GM18508 (cell line): ENCODE data around the gene ABCG1.

Source experiments
- ATAC-seq: cut with Tn5 transposase; IDR thresholded peaks from one replicate; pipeline ENCODE4 v1.9.1; 2021; ENCODE audit warnings: moderate number of reproducible peaks; ENCODE audit not compliant: insufficient read depth, unreplicated experiment

Gene ABCG1

GRCh38 chr21:42248241-42248640 lies 29.3 kb downstream of the ABCG1 start:
- no peak for ATAC-seq

- no peak for ATAC-seq
These were observed 30.1 kb downstream of the ABCG1 start for GRCh38 chr21:42248783-42249597.

GRCh38 chr21:42250422-42251403 lies 31.8 kb downstream of the ABCG1 start:
- no peak for ATAC-seq

DNA sequence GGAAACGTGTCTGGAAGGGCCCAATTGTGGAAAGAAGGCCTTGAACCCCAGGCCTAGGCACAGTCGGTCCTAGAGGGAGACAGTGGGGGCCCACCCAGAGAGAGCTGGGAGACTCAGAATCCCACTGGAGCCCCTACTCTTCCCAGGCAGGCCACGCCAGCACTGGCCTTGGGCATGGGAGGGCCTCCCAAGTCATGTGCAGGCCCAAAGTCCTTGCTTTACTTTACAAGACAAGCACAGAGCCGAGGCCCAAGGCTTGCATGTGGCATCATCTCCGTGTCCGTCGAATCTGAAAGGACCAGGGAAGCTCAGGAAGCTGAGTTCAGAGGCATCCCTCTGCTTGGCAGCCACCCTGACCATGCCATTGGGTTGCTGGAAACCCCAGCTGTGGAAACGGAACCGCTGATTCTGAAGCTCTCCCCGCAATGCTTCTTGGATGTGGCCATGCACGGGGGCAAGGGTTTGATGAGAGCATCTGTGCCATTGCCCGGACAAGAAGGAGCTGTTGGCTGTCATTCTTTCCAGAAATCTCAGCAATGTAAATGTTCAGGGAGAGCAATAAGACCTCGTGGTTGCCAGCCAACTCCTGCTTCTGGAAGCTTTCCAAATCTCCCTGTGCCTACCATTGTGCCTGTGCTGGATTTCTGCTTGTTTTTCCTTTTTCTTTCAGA lies 32.8 kb downstream of the ABCG1 start:
- no peak for ATAC-seq

DNA sequence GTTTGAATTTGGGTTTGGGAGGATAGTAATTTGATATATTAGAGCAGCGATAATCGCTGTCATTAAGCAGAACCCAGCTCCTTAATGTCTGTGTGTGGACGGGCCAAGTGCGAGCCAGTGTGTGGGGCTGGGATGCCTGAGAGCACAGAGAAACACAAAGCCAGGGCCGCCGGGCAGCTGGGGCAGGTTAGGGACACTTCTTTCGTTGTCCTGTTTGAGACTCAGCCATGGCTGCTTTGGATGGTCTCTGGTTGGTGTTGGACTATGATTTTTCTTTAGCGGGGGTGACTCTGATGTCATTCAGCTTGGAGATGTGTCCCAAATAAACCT lies 33.4 kb downstream of the ABCG1 start:
- ATAC-seq = no peak

DNA sequence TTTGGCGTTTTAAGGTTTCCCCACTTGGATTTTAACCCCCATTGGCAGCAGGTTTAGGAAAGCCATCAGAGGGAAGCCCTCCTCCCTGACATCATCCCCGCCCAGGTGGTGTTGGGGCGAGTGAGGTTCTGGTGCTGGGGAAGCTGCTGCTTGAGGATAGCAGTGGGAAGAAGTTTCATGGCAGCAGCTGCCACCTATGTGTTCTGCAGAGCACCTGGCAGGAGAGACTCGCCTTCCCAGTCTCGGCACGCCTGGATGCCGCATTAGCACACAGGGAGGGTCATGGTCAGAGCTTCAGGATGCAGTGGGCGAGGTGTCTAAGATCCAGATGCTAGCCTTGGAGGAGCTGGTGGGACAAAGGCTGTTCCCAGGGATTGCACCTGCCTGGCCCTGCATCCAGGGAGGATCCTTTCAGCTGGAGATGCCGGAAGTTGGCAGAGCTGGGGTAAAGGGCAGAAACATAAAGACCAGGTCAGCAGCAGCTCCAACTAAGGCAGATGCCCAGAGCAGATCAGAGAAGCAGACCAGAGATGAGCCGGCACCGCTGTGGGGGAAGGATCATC lies 33.9 kb downstream of the ABCG1 start:
- ATAC-seq = no peak

DNA sequence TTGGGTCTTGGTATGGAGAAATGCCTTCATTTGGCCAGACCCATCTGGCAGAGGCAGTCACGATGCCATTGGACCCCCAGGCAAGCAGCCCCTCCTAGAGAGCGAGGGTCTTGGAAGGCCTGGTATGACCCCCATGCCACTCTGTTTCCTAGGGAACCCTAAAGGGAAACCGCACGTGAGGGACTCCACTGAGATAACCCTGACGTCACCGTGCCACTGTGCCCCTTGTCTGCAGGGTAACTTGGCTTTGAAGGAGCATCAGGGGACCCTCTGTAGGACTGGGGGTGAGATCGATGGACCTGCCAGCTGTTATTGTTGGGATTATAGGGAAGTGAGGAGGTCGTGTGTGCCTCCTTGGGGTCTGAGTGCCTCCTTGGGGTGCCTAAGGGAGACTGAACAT lies 34.5 kb downstream of the ABCG1 start:
- no peak for ATAC-seq

- no peak for ATAC-seq
These were observed 35.1 kb downstream of the ABCG1 start for GRCh38 chr21:42254083-42254482.

DNA sequence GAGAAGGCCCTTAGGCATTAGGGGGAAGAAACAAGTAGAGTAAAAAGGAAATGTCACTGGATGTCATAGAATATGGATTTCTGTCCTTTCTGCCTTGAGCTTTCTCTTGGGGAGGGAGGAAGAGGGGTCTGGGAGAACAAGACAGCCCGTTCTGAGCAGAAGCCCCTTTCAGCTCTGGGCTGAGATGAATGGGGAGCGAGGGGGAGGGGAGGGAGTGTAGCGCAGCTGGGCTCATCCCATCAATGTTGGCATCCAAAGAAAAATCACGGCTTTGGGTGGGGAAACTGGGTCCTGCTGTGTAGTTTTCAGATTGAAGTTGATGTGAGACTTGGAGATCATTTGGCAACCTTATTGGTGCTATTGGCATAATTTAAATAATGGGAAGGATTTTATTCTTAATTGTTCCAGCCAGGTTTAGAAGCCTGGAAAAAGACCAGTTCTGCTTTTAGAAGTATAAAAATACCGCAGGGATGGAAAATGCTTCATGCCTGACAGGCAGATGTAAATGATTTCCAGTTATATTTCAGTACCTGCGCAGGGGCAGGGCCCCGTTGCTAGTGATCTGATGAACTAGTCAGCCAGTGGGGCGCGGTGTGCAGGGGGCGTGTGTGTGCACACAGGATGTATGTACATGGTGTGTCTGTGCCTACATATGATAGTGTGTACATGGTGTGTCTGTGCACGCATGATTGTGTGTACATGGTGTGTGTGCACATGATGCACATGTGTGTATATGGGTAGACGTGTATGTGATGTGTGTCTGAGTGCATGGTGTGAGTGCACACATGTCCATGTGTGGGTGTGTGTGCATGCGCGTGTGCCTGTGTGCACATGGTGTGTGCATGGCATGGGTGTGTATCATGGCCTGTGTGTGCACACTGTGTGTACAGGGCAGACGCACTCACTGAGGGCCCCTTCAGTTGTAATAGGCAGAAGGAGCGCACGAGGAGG lies 36.0 kb downstream of the ABCG1 start:
- no peak for ATAC-seq

GRCh38 chr21:42255825-42256224 lies 36.9 kb downstream of the ABCG1 start:
- no peak for ATAC-seq

GRCh38 chr21:42256316-42256715 lies 37.4 kb downstream of the ABCG1 start:
- ATAC-seq = no peak

GRCh38 chr21:42257091-42257765 lies 38.3 kb downstream of the ABCG1 start:
- no peak for ATAC-seq

GRCh38 chr21:42258150-42258884 lies 39.4 kb downstream of the ABCG1 start:
- ATAC-seq = no peak

- ATAC-seq = no peak
These were observed 40.0 kb downstream of the ABCG1 start for GRCh38 chr21:42258885-42259407.

- ATAC-seq = no peak
These were observed 41.2 kb downstream of the ABCG1 start for GRCh38 chr21:42260121-42260520.

DNA sequence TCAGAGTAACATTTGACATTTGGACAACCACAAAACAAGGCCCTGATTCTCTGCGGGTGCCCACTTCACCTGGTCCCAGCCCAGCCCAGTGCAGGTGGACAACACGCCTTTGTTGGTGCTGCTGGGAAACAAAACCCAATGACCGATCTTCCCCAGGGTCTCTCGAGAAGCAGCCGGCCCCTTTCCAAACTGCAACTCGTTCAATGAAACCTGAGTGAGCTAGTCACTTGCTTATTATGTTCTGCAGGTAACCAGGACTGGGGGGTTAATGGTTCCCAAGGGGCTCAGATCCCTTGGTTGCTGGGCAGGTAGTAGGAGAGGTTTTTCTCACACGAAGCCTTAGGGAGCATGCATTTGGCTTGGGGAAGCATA lies 42.9 kb downstream of the ABCG1 start:
- ATAC-seq = no peak

DNA sequence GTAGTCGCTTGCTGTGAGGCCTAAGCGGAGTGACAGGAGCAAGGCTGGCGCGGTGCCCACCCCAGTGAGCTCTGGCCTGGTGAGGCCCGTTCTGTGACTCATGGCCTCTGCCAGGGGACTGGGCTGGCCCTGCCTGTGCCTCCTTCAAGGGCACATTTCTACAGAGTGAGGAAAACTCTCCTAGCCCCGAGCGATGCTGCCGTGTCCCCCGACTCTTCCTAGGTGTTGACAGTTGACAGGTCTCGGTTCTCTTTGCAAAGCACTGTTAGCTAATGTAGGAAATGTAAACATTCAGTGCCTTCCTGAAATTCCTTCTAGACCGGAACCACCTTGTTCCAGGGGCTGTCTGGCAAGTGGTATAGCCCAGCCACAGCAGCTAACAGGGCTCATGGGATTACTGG lies 43.9 kb downstream of the ABCG1 start:
- no peak for ATAC-seq

DNA sequence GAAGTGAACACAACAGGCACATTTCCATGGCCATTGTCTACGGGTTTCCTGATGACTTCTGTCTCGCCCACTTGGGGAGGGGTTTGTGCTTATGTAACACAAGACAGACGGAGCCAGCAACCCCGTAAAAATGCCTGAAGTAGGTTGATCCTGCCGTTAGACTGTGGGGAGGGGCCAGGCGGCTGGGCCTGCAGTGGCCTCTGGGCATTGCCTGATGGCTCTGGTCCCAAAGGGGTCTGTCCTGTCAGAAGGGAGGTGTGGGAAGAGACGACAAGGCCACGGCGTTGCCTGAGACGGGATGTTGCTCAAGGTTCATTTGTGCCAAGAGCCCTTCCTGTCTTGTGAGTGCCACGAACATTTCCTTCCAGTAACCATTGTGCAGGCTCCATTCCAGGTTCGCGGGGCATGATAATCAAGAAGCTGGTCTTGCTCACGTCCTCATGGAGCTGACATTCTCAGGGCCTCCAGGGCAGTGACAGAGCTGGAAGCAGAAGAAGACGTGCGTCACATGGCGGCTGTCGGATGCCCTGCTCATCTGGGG lies 44.7 kb downstream of the ABCG1 start:
- no peak for ATAC-seq
